Measurements from ENCODE around the gene C4orf50. TPM values are rescaled to one million over a fixed set of nuclear protein-coding genes. Genes with fewer than 3 reads are reported as not detected.
"Not testable (repeated sequence)": the region's sequence is repeated elsewhere in the genome, so short reads cannot be mapped to it uniquely, and the experiment has no call there.

C4orf50 gene
- total and polyA plus RNA-seq, 8 donors: under 0.01 to 0.23 (median 0.07) TPM

GRCh38 chr4:5857199-5857598, 161.0 kb downstream of the C4orf50 start:
- Histone ChIP-seq H3K4me3 (no peak overlapping the region), H3K36me3 (no peaks in the 10 kb centered on the region), H3K4me1 (no peaks in the 10 kb centered on the region), H3K27me3 (no peaks in the 10 kb centered on the region), H3K27ac (no peak overlapping the region), H3K9me3 (no peaks in the 10 kb centered on the region)
- ATAC-seq (no peak), FAIRE-seq (no peak), DNase-seq (no peak)
- WGBS, 2 donors: 55 to 66% methylated on average over 2 of the region's 2 CpGs
- intact Hi-C loops (cut with DNase I): no loop called here
- no peak for TF ChIP-seq CTCF (IDR thresholded peaks at IDR 0.05)

GRCh38 chr4:5856362-5856761, 161.9 kb downstream of the C4orf50 start:
- H3K9me3 ChIP-seq; H3K4me1 ChIP-seq; H3K27me3 ChIP-seq; FAIRE-seq; intact Hi-C loops (cut with DNase I); DNase-seq; ATAC-seq; H3K4me3 ChIP-seq; H3K36me3 ChIP-seq; H3K27ac ChIP-seq: not testable (repeated sequence)
- 84 to 97% methylated on average over 3 of the region's 3 CpGs for WGBS, 2 donors

DNA sequence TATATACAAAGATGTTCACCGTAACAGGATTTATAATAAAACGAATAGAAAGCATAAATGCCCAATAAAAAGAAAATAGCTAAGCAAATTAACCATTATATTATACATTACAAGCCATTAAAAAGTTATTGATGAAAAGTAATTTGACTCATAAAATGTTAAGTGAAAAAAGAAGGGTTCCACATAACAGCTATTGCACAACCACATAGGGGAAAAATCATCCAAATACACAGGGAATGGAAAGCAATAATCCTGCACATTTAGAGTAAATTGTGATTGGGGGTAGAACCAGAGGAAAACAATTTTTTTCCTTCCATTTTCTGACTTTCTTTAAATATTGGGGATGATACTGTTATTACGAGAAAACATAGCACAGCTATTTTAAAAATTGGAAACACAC, 163.3 kb downstream of the C4orf50 start:
- no peak for ATAC-seq

DNA sequence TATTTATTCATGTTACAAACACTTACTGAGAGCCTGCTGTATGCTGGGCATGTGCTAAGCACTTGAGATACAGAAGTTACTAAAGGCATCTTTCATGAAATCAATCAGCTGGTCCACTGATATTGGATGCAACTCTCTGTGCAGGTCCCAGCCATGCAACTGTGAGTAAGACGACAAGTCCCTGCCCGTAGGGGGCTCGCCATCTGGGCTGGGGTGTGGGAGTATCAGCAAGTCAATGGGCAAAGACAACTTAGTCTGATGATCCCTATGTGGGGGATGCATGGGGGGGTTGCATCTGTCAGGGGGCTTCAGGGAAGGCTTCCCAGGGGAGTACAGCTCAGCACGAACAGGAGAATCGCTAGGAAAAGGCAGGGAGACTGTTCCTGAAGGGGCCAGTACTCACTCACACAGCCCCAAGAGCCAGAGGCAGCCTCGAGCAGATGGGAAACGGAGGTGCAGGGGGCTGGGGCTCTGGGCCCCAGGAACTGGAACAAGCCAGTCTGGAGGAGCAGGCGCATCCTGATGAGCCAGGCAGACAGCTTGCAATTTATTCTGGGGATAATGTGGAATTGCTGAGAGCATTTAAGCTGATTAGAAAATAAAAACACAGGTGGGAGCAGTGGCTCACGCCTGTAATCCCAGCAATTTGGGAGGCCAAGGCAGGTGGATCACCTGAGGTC, 165.6 kb downstream of the C4orf50 start:
- no peak for ATAC-seq
- Histone ChIP-seq H3K36me3 (no peaks in the 10 kb centered on the region), H3K9me3 (no peaks in the 10 kb centered on the region), H3K4me1 (no peaks in the 10 kb centered on the region), H3K27me3 (no peaks in the 10 kb centered on the region), H3K4me3 (no peak overlapping the region), H3K27ac (no peak overlapping the region)
- DNase-seq: no peak
- TF ChIP-seq CTCF (IDR thresholded peaks at IDR 0.05): no peak
- no peak for FAIRE-seq
- 47 to 59% methylated on average over 9 of the region's 9 CpGs for WGBS, 2 donors
- intact Hi-C loops (cut with DNase I): no loop called here

More for the DNA sequence above, 163.3 kb downstream of the C4orf50 start:
- no peaks in the 10 kb centered on the region for H3K9me3 ChIP-seq
- H3K27me3 ChIP-seq: no peaks in the 10 kb centered on the region
- FAIRE-seq (no peak), DNase-seq (no peak)
- H3K36me3 ChIP-seq: no peaks in the 10 kb centered on the region
- WGBS, 2 donors: 66 to 81% methylated on average over 3 of the region's 3 CpGs
- no peaks in the 10 kb centered on the region for H3K4me1 ChIP-seq
- H3K4me3 ChIP-seq: no peak overlapping the region
- TF ChIP-seq CTCF (IDR thresholded peaks at IDR 0.05): no peak
- intact Hi-C loops (cut with DNase I): no loop called here
- H3K27ac ChIP-seq: no peak overlapping the region

DNA sequence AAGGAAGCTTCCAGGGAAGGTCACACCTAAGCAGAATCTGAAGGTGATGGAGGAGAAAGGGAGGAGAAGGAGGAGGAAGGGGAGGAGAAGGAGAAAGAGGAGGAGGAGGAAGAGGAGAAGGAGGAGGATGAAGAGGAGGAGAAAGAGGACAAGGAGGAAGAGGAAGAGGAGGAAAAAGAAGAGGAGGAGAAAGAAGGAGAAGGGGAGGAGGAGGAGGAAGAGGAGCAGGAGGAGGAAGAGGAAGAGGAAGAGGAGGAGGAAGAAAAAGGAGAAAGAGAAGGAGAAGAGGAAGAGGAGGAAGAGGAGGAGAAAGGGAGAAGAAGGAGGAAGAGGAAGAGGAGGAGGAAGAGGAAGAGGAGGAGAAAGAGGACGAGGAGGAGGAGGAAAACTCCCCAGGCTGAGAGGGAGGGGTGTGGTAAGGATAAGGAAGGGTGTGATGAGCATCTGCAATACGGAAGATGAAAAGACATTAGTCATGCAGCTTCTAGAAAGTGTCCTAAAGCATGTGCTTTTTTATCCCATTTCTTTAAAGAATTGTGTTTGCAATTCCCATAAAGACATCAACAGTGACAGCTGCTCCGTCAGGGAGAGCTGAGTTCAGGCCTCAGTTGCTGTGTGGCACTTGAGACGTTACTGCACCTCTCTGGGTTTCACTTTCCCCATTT, 166.5 kb downstream of the C4orf50 start:
- 40 to 42% methylated on average over 4 of the region's 4 CpGs for WGBS, 2 donors
- no peaks in the 10 kb centered on the region for H3K27me3 ChIP-seq
- DNase-seq: no peak
- no peak for TF ChIP-seq CTCF (IDR thresholded peaks at IDR 0.05)
- H3K36me3 ChIP-seq: no peaks in the 10 kb centered on the region
- intact Hi-C loops (cut with DNase I): no loop called here
- no peak for FAIRE-seq
- H3K4me1 ChIP-seq: no peaks in the 10 kb centered on the region
- no peak overlapping the region for H3K27ac ChIP-seq
- H3K4me3 ChIP-seq: no peak overlapping the region
- no peak for ATAC-seq
- H3K9me3 ChIP-seq: no peaks in the 10 kb centered on the region

Small RNA genes lying within 50 kb of the gene (microRNA-seq; reads per million reads assigned to microRNA genes)
- gene MIR378D1: 0 to 0.59 reads per million in 2 donors

Other genes starting within 250 kb of the C4orf50 start
- 1 to 10 TPM in 3 of 6 donors, under 1 TPM in 3; 0.69 to 3.5 (median 1.4) TPM for gene CRMP1, start 125.3 kb downstream of the C4orf50 start, total RNA-seq
- gene CRMP1, start 125.3 kb downstream of the C4orf50 start, polyA plus RNA-seq: 10 to 100 TPM in 1 of 2 donors, 1 to 10 TPM in 1; 4.6 to 21.4 TPM
- under 1 TPM; 0.16 to 0.98 (median 0.44) TPM for gene JAKMIP1, start 182.1 kb upstream of the C4orf50 start, total RNA-seq
- gene JAKMIP1, start 182.1 kb upstream of the C4orf50 start, polyA plus RNA-seq: 1 to 10 TPM; 1.1 to 4.3 TPM